H1 (cell line): ENCODE results near the gene SOD2. TPM values are rescaled to one million over a fixed set of nuclear protein-coding genes. Genes with fewer than 3 reads are reported as not detected.
"Not testable (repeated sequence)": the region's sequence is repeated elsewhere in the genome, so short reads cannot be mapped to it uniquely, and the experiment has no call there.

Source experiments
- CTCF ChIA-PET: fragments of 300-600 bp; sonication (Branson Sonifier 250); formaldehyde crosslinking; loops from one replicate; lab custom pipeline; 2021; ENCODE audit not compliant: partially characterized antibody; lab: Charles Lee
- POLR2A ChIA-PET: fragments of 300-600 bp; sonication (Branson Sonifier 250); formaldehyde crosslinking; loops from one replicate; lab custom pipeline; 2021; ENCODE audit warnings: inconsistent platforms; ENCODE audit not compliant: partially characterized antibody; lab: Charles Lee
- DNase-seq, 2 experiments: peaks; one replicate each; pipeline versions ENCODE4 v3.0.0 to v3.0.0-alpha.2; 2010 to 2022; ENCODE audit warnings: low spot score in 2 of 2, low read depth in 1 of 2, mixed read lengths in 1 of 2
- FAIRE-seq: peaks from 2 replicates; lab custom pipeline; 2011; peaks lifted over from hg19 to GRCh38; lab: Jason Lieb, UNC
- H2AFZ ChIP-seq: 2 replicates; pipeline ENCODE4 v1.8.1; 2012; ENCODE audit warnings: low read length, inconsistent platforms
- H2AK5ac ChIP-seq: 2 replicates; pipeline ENCODE4 v1.6.1; 2013; ENCODE audit warnings: low read depth, low read length
- H2BK120ac ChIP-seq: replicated peaks from 2 replicates; pipeline ENCODE3; 2013; ENCODE audit warnings: low read depth, low read length, inconsistent platforms
- H2BK12ac ChIP-seq: 2 replicates; pipeline ENCODE4 v1.6.1; 2013; ENCODE audit warnings: low read depth, low read length
- H2BK15ac ChIP-seq: 2 replicates; pipeline ENCODE4 v1.6.1; 2013; ENCODE audit warnings: low read length
- H2BK20ac ChIP-seq: 2 replicates; pipeline ENCODE4 v1.6.1; 2013; ENCODE audit warnings: low read length
- H2BK5ac ChIP-seq: 2 replicates; pipeline ENCODE4 v1.6.1; 2013; ENCODE audit warnings: low read depth, low read length
- H3K14ac ChIP-seq: 2 replicates; pipeline ENCODE4 v1.6.1; 2013; ENCODE audit warnings: inconsistent platforms; ENCODE audit not compliant: insufficient read length
- H3K18ac ChIP-seq: 2 replicates; pipeline ENCODE4 v1.6.1; 2013; ENCODE audit warnings: low read length; ENCODE audit errors: extremely low read depth
- H3K23ac ChIP-seq: 2 replicates; pipeline ENCODE4 v1.6.1; 2013; ENCODE audit warnings: inconsistent platforms; ENCODE audit not compliant: insufficient read length
- H3K23me2 ChIP-seq: 2 replicates; pipeline ENCODE4 v1.6.1; 2013; ENCODE audit warnings: low read depth, low read length
- H3K27ac ChIP-seq: 2 replicates; pipeline ENCODE4 v1.6.1; 2011; ENCODE audit warnings: low read depth, low read length, inconsistent platforms
- H3K27me3 ChIP-seq, 4 experiments: replicated peaks in 1 of 4; 1 replicate in 1 of 4; 2 replicates in 3 of 4; pipeline versions ENCODE4 v1.6.1 to v1.8.1; 2011 to 2013; ENCODE audit warnings: low read length in 3 of 4, mild to moderate bottlenecking in 3 of 4, inconsistent platforms in 2 of 4, mixed read lengths in 2 of 4, moderate library complexity in 1 of 4; ENCODE audit not compliant: control insufficient read depth in 3 of 4, insufficient read depth in 3 of 4; ENCODE audit errors: extremely low read depth in 1 of 4
- H3K36me3 ChIP-seq, 4 experiments: 2 replicates each; pipeline versions ENCODE4 v1.6.1 to v1.8.1; 2011 to 2013; ENCODE audit warnings: mild to moderate bottlenecking in 4 of 4, low read length in 3 of 4, moderate library complexity in 2 of 4, control low read depth in 1 of 4, inconsistent platforms in 1 of 4; ENCODE audit not compliant: insufficient read depth in 4 of 4, control insufficient read depth in 2 of 4
- H3K4ac ChIP-seq: replicated peaks from 2 replicates; pipeline ENCODE3; 2013; ENCODE audit warnings: low read length, low read depth, mixed read lengths, inconsistent platforms; ENCODE audit not compliant: insufficient read length
- H3K4me1 ChIP-seq, 4 experiments: replicated peaks in 1 of 4; 1 replicate in 1 of 4; 2 replicates in 3 of 4; pipeline versions ENCODE4 v1.6.1 to v1.8.1; 2011 to 2013; ENCODE audit warnings: low read length in 3 of 4, inconsistent platforms in 2 of 4, mixed read lengths in 1 of 4; ENCODE audit not compliant: insufficient read depth in 4 of 4, control insufficient read depth in 3 of 4
- H3K4me2 ChIP-seq, 2 experiments: 2 replicates each; pipeline versions ENCODE4 v1.6.1 to v1.8.1; 2011 to 2013; ENCODE audit warnings: low read depth in 2 of 2, low read length in 2 of 2, control low read depth in 1 of 2, inconsistent platforms in 1 of 2, mild to moderate bottlenecking in 1 of 2; ENCODE audit not compliant: insufficient read depth in 1 of 2
- H3K4me3 ChIP-seq, 4 experiments: fragments of 200-600, 300-600 bp in 1 of 4; sonication (generic), shearing (Covaris generic), sonication (Bioruptor Twin) in 1 of 4; 2 replicates each; pipeline versions ENCODE4 v1.5.1 to v1.8.1; 2011 to 2016; ENCODE audit warnings: low read length in 4 of 4, low read depth in 3 of 4, control low read depth in 2 of 4, inconsistent platforms in 2 of 4, mild to moderate bottlenecking in 2 of 4, mixed read lengths in 1 of 4, moderate library complexity in 1 of 4; ENCODE audit not compliant: insufficient read depth in 2 of 4; ENCODE audit errors: extremely low read depth in 1 of 4
- H3K56ac ChIP-seq: replicated peaks from 2 replicates; pipeline ENCODE3; 2013; ENCODE audit warnings: low read depth, mild to moderate bottlenecking, mixed read lengths, low read length, inconsistent platforms; ENCODE audit not compliant: insufficient read length
- H3K79me1 ChIP-seq: 2 replicates; pipeline ENCODE4 v1.6.1; 2013; ENCODE audit warnings: low read depth, low read length, control low read depth
- H3K79me2 ChIP-seq, 2 experiments: 2 replicates each; pipeline versions ENCODE4 v1.6.1 to v1.8.1; 2012 to 2013; ENCODE audit warnings: low read length in 2 of 2, mild to moderate bottlenecking in 2 of 2, inconsistent platforms in 1 of 2; ENCODE audit not compliant: insufficient read depth in 2 of 2, control insufficient read depth in 1 of 2
- H3K9ac ChIP-seq, 4 experiments: replicated peaks in 1 of 4; 1 replicate in 1 of 4; 2 replicates in 3 of 4; pipeline versions ENCODE4 v1.6.1 to v1.8.1; 2011 to 2013; ENCODE audit warnings: low read depth in 3 of 4, low read length in 3 of 4, control low read depth in 2 of 4, mild to moderate bottlenecking in 2 of 4, moderate library complexity in 2 of 4, inconsistent platforms in 1 of 4; ENCODE audit errors: extremely low read depth in 1 of 4
- H3K9me3 ChIP-seq, 2 experiments: 2 replicates each; pipeline versions ENCODE4 v1.6.1 to v1.8.1; 2012 to 2013; ENCODE audit warnings: mild to moderate bottlenecking in 2 of 2, moderate library complexity in 2 of 2, control low read depth in 1 of 2, inconsistent platforms in 1 of 2, low read depth in 1 of 2, low read length in 1 of 2, mixed read lengths in 1 of 2; ENCODE audit not compliant: insufficient read depth in 2 of 2
- H4K20me1 ChIP-seq, 2 experiments: replicated peaks in 1 of 2; 2 replicates each; pipeline versions ENCODE3 to v1.8.1; 2011 to 2013; ENCODE audit warnings: inconsistent platforms in 2 of 2, low read length in 2 of 2, mild to moderate bottlenecking in 1 of 2; ENCODE audit not compliant: insufficient read depth in 2 of 2, control insufficient read depth in 1 of 2
- H4K5ac ChIP-seq: 2 replicates; pipeline ENCODE4 v1.6.1; 2013; ENCODE audit warnings: low read length, low read depth, mixed read lengths, inconsistent platforms; ENCODE audit not compliant: insufficient read length
- H4K8ac ChIP-seq: 2 replicates; pipeline ENCODE4 v1.8.0; 2013; ENCODE audit warnings: mild to moderate bottlenecking, moderate library complexity, low read length, inconsistent platforms; ENCODE audit not compliant: insufficient read depth; ENCODE audit errors: extremely low read depth
- H4K91ac ChIP-seq: replicated peaks from 2 replicates; pipeline ENCODE3; 2013; ENCODE audit warnings: low read length, mixed read lengths, inconsistent platforms; ENCODE audit not compliant: insufficient read length
- WGBS, 2 experiments: shearing (Covaris generic) in 1 of 2; methylation state at CpG; one replicate each; pipeline versions ENCODE4 v1.1.6 to v1.1.7; 2013 to 2015; ENCODE audit warnings: low lambda C conversion rate in 2 of 2, mixed read lengths in 2 of 2, inconsistent platforms in 1 of 2, low coverage in 1 of 2, missing lambda C conversion rate in 1 of 2; ENCODE audit not compliant: insufficient replicate concordance in 2 of 2, insufficient coverage in 1 of 2, insufficient read length in 1 of 2; ENCODE audit errors: extremely low coverage in 1 of 2, missing lambda C conversion rate in 1 of 2; 5-methylcytosine and 5-hydroxymethylcytosine counted together
- polyA plus RNA-seq, 7 experiments: library from polyadenylated mRNA; depleted of rRNA in 3 of 7; stranded (reverse) in 5 of 7; unstranded in 2 of 7; fragments of >200 nt in 5 of 7; fragments of 200-250 nt in 2 of 7; gene quantifications; 1 replicate in 5 of 7; 2 replicates in 1 of 7; 4 replicates in 1 of 7; pipeline versions ENCODE4 v1.2.1 to v1.2.3, GENCODE V29; 2011 to 2013; ENCODE audit warnings: missing spikeins in 2 of 7, mixed read lengths in 2 of 7
- total RNA-seq: library from RNA; stranded (reverse); fragmentation: NEBNext Ultra II Directional; extraction: Animal tissue kit (Norgen Biotek cat#: 25700); gene quantifications from 2 replicates; pipeline ENCODE4 v1.2.1, GENCODE V29; 2021

SOD2 gene
- total and polyA plus RNA-seq, 2 of the 8 experiments (the other 6 are each of a cell fraction or from before 2014, with no cell fraction given): 31.1 to 88.7 TPM

- H2BK15ac ChIP-seq, H3K27me3 ChIP-seq, H4K5ac ChIP-seq, H3K4ac ChIP-seq, H2BK20ac ChIP-seq, H3K9me3 ChIP-seq, H4K8ac ChIP-seq, FAIRE-seq, H3K27ac ChIP-seq, H2BK12ac ChIP-seq, H3K4me3 ChIP-seq, H3K23ac ChIP-seq, H3K14ac ChIP-seq, DNase-seq, H3K18ac ChIP-seq, H2BK5ac ChIP-seq, H3K9ac ChIP-seq, H2BK120ac ChIP-seq, H3K4me2 ChIP-seq, H2AFZ ChIP-seq, H2AK5ac ChIP-seq, H3K79me1 ChIP-seq, H4K91ac ChIP-seq, H3K56ac ChIP-seq: not testable (repeated sequence)
- H3K23me2 ChIP-seq: peaks cover 14% of the 10 kb centered on the region
- peaks cover 0 to 15% (median 5%) of the 10 kb centered on the region in 4 experiments; a peak in 3 of 8 replicates for H3K36me3 ChIP-seq
- 94% methylated on average over 13 of the region's 13 CpGs; no CpG with 5 or more reads in 1 of the 2 experiments for WGBS, 2 experiments
- peaks cover 3 to 33% of the 10 kb centered on the region in 2 experiments; a peak in 3 of 4 replicates for H3K79me2 ChIP-seq
- H3K4me1 ChIP-seq: peaks cover 3 to 15% (median 8%) of the 10 kb centered on the region in 4 experiments
- ChIA-PET POLR2A (interaction anchor here (1.0 to 1.3 kb wide), 2 partner anchors 12 to 41 kb away, joined by 3 to 4 read pairs; no protein-coding TSS in a partner anchor), CTCF (interaction anchor here (0.9 to 2.1 kb wide), 5 partner anchors 19 to 520 kb away, joined by 3 to 5 read pairs (median 4); no protein-coding TSS in a partner anchor)
- H4K20me1 ChIP-seq: peaks cover 4 to 12% of the 10 kb centered on the region in 2 experiments
Observed at GRCh38 chr6:159690135-159690534, 2.9 kb downstream of the SOD2 start.
